ENCODE measurements around the gene DAP.

- no peak for TF ChIP-seq ZNF274 (IDR thresholded peaks at IDR 0.05; ENCODE audit: low read depth, low read length)
- no peak for TF ChIP-seq YY1 (IDR thresholded peaks at IDR 0.05; ENCODE audit: insufficient read depth, insufficient read length)
- TF ChIP-seq SUZ12 (IDR thresholded peaks at IDR 0.05; ENCODE audit: extremely low read depth, insufficient read depth, insufficient read length): no peak
These were observed 124.5 kb downstream of the DAP start for GRCh38 chr5:10636363-10637142.

All from NT2/D1 (cell line).